ENCODE data around the gene STAP1.
"Not testable (repeated sequence)": the region's sequence is repeated elsewhere in the genome, so short reads cannot be mapped to it uniquely, and the experiment has no call there.

STAP1 gene, protein sequence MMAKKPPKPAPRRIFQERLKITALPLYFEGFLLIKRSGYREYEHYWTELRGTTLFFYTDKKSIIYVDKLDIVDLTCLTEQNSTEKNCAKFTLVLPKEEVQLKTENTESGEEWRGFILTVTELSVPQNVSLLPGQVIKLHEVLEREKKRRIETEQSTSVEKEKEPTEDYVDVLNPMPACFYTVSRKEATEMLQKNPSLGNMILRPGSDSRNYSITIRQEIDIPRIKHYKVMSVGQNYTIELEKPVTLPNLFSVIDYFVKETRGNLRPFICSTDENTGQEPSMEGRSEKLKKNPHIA

GRCh38 chr4:67558493-67558892 is at the start of gene STAP1:
STAP1 (plus strand) TSS chr4:67558727; CDS start chr4:67558810, 83 bp downstream.
- peak; percentile 27 for DNase-seq

- no peak for DNase-seq
Measured at GRCh38 chr4:67512501-67512900, 46.0 kb upstream of the STAP1 start.

GRCh38 chr4:67520141-67520540 is 38.4 kb upstream of the STAP1 start:
- DNase-seq: no peak

DNA sequence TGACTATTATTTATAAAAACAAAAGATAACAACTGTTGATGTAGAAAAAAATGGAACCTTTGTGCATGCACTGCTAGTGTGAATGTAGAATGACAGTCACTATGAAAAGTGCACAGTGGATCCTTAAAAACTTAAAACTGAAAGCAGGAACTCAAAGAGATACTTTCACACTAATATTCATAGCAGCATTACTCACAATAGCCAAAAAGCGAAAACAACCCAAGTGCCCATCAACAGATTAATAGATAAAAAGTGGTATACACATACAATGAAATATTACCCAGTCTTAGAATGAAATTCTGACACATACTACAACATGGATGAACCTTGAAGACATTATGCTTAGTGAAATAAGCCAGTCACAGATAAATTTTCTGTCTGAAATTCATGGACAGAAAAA is 37.0 kb upstream of the STAP1 start:
- DNase-seq: no peak

DNA sequence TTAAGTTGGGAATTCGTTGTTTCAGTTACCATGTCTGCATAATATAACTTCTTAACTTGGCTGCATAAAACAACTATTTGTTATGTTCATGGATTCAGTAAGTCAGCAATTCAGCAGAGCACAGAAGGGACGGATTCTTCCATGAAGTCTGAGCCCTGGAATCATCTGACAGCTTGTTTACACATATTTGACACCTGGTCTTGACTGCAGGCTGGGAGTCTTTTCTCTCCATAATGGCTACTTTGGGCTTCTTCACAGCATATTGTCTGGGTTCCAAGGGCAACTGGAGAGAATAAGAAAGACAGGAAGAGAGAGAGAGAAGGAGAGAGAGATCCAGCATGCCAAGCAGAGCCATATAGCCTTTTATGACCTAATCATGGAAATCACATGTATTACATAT is 36.3 kb upstream of the STAP1 start:
- no peak for DNase-seq

DNA sequence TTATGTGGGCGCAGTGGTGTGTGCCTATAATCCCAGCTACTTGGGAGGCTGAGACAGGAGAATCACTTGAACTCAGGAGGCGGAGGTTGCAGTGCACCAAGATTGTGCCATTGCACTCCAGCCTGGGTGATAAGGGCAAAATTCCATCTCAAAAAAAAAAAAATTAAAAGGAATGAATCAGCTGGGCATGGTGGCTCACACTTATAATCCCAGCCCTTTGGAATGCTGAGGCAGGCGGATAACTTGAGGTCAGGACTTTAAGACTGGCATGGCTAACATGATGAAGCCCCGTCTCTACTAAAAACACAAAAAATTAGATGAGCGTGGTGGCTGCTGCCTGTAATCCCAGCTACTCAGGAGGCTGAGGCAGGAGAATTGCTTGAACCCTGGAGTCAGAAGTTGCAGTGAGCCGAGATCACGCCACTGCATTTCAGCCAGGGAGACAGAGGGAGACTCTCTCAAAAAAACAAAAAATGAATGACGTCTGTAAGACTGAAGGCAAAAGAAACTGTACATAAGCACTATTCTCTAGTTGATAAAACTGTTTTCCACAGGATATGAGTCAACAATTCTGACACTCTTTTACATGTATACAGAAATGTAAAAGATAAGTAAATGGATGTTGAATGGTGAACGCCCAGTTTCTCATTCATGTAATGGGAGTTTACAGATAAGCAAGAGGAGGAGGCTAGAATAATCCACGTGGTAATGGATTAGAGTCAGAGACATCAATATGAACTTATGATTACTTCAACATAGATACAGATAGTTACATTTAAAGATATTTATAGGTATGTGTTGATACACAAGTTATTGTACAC is 35.5 kb upstream of the STAP1 start:
- no peak for DNase-seq

- DNase-seq: not testable (repeated sequence)
Measured at GRCh38 chr4:67524140-67524539, 34.4 kb upstream of the STAP1 start.

DNA sequence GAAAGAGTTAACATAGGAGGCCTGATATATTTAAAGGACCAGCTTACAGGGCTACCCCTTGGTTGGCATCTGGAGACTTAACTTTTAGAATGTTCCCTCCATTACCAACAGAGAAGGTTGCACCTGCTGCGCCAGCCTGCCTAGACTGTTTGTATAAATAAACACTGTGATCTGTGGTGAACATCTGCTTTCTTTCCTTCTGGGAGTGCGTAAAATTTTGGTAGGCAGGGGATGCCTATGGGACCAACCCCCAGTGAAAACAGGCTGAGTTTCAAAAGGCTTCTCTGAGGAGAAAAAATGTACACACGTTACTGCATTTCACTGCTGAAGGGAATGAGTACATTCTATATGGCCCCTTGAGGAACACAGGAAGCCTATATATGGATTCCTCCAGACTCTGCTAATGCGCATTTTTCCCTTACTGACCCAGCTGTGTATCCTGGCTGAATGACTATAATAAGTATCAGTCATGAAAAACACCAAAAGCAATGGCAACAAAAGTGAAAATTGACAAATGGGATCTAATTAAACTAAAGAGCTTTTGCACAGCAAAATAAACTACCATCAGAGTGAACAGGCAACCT is 27.1 kb upstream of the STAP1 start:
- no peak for DNase-seq

GRCh38 chr4:67532397-67532796 is 26.1 kb upstream of the STAP1 start:
- not testable (repeated sequence) for DNase-seq

DNA sequence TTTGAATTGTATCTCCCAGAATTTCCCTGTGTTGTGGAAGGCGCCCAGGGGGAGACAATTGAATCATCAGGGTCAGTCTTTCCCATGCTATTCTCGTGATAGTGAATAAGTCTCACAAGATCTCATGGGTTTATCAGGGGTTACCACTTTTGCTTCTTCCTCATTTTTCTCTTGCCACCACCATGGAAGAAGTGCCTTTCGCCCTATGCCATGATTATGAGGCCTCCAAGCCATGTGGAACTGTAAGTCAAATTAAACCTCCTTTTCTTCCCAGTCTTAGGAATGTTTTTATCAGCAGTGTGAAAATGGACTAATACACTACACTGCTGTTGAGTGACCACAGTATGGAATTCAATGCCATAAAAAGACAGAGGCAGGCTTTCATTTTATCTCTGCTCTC is 25.4 kb upstream of the STAP1 start:
- DNase-seq: no peak

DNA sequence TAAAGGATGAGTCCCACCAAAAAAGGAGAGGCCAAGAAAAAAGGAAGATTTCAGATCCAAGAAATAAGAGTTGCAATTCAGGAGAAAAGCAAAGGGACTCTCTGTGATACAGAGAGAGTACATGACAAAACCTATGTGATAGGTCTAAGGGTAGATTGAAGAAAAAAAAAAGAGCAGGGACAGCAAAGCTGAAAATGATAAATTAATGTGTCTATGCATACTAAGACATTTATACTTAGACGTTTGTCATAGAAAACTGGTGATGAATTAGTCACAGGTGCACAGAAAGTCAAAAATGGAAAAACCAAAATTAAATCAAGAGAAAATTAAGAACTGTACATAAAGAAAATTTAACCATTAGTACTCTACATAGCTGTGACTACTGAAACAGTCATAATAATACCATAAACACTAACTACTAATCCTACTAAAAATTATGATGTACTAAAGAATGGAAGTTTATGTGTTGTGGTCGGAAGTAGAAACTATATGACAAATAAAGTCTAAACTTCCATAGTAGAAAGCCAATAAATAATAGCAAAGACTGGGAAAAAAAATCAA is 23.2 kb upstream of the STAP1 start:
- DNase-seq: no peak

DNA sequence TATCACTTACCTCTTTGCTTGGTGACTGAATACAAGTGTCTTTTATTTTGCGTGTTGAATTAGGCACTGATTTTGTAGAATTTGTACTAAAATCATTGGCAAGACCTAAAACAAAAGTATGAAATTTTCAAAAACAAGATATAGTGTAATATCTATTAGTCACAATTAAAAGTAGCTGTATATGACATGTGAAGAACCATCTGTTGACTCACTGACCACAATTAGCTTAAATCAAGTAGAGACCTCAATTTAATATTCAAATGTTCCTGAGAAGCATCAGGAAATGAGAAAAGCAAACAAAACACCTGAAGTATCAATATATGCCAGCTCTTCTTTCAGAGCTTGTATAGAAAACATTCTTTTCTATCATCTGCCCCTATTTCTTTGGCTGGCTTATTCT is 18.7 kb upstream of the STAP1 start:
- no peak for DNase-seq

DNA sequence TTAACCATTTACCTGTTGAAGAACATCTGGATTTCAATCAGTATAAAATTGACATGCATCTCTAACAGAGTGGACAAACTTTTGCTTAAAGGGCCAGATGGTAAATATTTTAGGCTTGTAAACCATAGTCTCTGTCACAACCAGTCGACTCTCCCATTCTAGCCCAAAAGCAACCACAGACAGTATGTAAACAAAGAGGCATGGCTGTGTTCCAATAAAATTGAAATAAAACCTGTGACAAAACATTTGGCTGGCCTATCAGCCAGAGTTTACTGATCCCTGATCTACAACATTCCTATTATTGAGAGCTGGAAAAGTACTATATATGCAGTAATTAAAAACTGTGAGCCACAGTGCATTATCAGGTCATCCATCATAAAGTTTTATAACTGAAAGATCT is 16.5 kb upstream of the STAP1 start:
- no peak for DNase-seq

DNA sequence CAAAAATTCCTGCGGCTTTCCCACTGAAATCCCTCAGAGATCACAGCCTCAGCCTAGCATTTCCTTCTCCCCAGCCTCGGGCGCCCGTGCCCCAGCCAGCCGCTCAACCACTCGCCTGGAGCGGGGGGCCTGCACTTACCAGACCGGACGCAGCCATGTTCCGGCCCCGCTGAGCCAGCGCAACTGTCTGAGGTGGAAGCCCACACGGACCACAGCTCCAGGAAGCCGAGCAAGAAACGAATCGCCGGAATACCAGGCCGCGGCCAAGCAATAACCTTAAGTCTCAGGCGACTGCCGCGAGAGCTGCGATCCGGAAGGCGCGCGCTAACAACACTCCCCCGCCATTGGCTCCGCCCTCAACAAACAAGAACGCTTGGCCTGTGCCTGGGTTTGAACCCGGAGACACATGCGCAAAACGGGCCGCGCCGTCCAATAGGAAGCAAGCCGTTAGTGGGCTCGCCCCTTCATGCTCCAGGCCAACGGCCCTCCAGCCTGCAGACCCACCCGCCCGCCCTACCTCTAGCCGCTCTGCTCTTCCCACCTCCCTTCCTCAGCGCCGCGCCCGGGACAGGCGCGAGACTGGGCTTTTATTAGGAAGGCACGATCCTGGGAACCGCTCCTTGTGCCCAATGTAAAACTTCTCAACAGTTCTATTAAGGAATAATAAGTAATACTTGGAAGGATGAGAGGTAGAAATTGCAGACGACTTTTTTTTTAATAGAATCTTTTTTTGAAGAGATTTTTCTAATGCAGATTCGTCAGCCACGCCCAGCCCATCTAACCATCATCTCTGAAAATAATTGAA is 13.1 kb upstream of the STAP1 start, which contains the start of gene CENPC:
TSS of gene CENPC (minus strand) at position 305 of the 805 bp plus-strand sequence. CDS start at position 157, 148 bp downstream.
- DNase-seq: peak; percentile 94

GRCh38 chr4:67546004-67546356 is 12.5 kb upstream of the STAP1 start:
- DNase-seq: no peak

- no peak for DNase-seq
Measured at GRCh38 chr4:67546971-67547370, 11.6 kb upstream of the STAP1 start.

DNA sequence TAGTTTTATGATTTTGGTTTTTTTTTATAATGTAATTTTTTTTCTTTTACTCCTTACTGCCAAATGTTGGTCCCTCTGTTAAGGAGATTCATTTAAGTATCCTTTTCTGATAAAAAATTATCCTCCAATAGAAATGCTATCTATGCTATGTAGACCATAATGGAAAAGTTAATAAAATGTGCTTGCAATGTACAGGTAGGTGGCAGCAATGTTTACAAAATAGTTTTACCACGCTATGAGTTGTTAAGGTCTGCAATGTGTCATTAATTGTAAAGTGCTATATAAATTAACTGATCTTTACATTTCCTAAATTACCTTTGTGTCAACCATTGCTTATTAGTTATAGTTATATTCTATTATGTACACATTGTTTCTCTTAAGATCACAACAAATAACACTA is 9.4 kb upstream of the STAP1 start:
- no peak for DNase-seq

DNA sequence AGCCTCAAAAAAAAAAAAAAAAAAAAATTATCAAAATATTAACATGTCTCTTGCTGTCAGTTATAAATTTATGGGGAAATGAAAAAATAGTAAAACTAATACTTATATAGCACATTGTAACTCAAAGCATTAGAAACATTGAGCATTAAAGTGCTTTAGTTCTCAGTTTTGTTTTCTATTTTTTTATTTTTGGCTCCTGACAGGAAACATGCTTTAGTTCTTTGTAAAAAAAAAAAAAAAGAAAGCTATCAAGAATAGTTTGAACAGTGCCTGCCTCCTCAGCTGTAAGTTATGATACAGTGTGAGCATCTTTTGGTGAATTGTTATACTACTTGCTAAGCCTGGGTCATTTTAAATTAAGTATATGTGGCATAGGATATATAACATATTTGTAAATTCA is 8.1 kb upstream of the STAP1 start:
- DNase-seq: no peak

GRCh38 chr4:67550857-67551256 is 7.7 kb upstream of the STAP1 start:
- DNase-seq: no peak

GRCh38 chr4:67552146-67552792 is 6.3 kb upstream of the STAP1 start:
- not testable (repeated sequence) for DNase-seq

DNA sequence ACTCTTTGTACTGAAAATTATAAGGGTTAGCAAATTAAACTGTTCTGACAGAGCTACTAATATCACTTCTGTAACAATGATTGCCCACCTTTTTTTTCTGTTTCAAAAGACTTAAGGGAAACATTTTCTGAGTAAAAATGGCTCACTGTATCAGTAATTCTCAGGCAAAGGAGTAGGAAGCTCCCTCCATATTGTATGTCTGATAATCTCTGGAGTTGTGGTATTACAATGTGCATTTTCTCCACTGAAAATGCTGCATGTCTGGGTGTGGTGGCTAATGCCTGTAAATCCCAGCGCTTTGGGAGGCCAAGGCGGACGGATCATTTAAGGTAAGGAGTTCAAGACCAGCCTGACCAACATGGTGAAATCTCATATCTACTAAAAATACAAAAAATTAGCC is 4.4 kb upstream of the STAP1 start:
- DNase-seq: no peak

GRCh38 chr4:67555447-67555846 is 3.1 kb upstream of the STAP1 start:
- DNase-seq: no peak
